IMR-90 (cell line): ENCODE data around the gene KIAA0408.

ENCODE experiments used
- CHD1 ChIP-seq: IDR thresholded peaks from 2 replicates; pipeline ENCODE4 v1.6.1; 2012; ENCODE audit warnings: low read depth, low read length, improper control_type of control experiment
- FOS ChIP-seq: fragments of 150-350 bp; IDR thresholded peaks from 2 replicates; pipeline ENCODE4 v1.6.1; 2016; ENCODE audit warnings: low read depth, low read length
- POLR2A ChIP-seq: IDR thresholded peaks from 2 replicates; pipeline ENCODE4 v1.6.1; 2012; ENCODE audit warnings: mild to moderate bottlenecking, low read depth, low read length
- RAD21 ChIP-seq: IDR thresholded peaks from 2 replicates; pipeline ENCODE4 v1.6.1; 2012; ENCODE audit warnings: low read length, improper control_type of control experiment
- TF ChIP-seq, protein P1 (sequence below): fragments of 150-350 bp; IDR thresholded peaks from 2 replicates; pipeline ENCODE4 v1.6.1; 2017; ENCODE audit warnings: mild to moderate bottlenecking, antibody characterized with exemption, low read length, low read depth
- TF ChIP-seq, protein P2 (sequence below): conservative IDR thresholded peaks from 2 replicates; pipeline ENCODE4 v1.5.1; 2012; ENCODE audit warnings: mild to moderate bottlenecking, low read depth, low read length, improper control_type of control experiment

DNA sequence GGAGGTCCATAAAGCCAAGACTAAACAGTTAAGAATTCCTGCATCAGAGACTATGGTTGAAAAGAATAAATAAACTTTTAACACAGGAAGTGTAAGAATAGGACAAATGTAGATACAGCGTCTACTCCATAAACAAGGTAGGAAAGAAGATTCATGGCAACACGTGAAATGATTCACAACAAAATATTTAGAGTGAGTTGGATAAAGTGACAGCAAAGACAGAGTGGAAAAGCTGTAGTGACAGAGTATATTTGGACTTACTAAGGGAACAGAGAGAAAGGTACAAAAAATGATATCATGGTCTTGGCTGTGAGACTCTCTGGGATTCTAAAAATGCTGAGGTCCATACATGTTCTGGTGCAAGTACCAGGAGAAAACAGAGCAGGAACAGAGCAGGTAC is 21.9 kb upstream of the KIAA0408 start:
- TF ChIP-seq RAD21: no peak
- TF ChIP-seq, protein P1, sequence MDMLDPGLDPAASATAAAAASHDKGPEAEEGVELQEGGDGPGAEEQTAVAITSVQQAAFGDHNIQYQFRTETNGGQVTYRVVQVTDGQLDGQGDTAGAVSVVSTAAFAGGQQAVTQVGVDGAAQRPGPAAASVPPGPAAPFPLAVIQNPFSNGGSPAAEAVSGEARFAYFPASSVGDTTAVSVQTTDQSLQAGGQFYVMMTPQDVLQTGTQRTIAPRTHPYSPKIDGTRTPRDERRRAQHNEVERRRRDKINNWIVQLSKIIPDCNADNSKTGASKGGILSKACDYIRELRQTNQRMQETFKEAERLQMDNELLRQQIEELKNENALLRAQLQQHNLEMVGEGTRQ: no peak
- TF ChIP-seq, protein P2, sequence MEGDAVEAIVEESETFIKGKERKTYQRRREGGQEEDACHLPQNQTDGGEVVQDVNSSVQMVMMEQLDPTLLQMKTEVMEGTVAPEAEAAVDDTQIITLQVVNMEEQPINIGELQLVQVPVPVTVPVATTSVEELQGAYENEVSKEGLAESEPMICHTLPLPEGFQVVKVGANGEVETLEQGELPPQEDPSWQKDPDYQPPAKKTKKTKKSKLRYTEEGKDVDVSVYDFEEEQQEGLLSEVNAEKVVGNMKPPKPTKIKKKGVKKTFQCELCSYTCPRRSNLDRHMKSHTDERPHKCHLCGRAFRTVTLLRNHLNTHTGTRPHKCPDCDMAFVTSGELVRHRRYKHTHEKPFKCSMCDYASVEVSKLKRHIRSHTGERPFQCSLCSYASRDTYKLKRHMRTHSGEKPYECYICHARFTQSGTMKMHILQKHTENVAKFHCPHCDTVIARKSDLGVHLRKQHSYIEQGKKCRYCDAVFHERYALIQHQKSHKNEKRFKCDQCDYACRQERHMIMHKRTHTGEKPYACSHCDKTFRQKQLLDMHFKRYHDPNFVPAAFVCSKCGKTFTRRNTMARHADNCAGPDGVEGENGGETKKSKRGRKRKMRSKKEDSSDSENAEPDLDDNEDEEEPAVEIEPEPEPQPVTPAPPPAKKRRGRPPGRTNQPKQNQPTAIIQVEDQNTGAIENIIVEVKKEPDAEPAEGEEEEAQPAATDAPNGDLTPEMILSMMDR: no peak
- no peak for TF ChIP-seq CHD1
- no peak for TF ChIP-seq POLR2A
- TF ChIP-seq FOS: no peak
